MM.1S (cell line): ENCODE data around the gene ZNF581.

Source experiments
- DNase-seq: peaks from one replicate; pipeline ENCODE4 v3.0.0-alpha.2; 2015
- H2AFZ ChIP-seq: fragments of 300-600 bp; sonication (generic); 2 replicates; pipeline ENCODE4 v1.6.0; 2016; ENCODE audit warnings: antibody characterized with exemption, low read length
- H3F3A ChIP-seq: fragments of 300-600 bp; sonication (generic); 2 replicates; pipeline ENCODE4 v1.6.1; 2016; ENCODE audit warnings: mild to moderate bottlenecking, antibody characterized with exemption, low read length, moderate library complexity, mixed read lengths; ENCODE audit not compliant: insufficient read depth
- H3K27ac ChIP-seq: fragments of 300-600 bp; sonication (generic); 2 replicates; pipeline ENCODE4 v1.5.1; 2016; ENCODE audit warnings: mild to moderate bottlenecking, low read length
- H3K27me3 ChIP-seq: fragments of 300-600 bp; sonication (generic); replicated peaks from 2 replicates; pipeline ENCODE4 v1.6.0; 2016; ENCODE audit warnings: low read length; ENCODE audit not compliant: insufficient read depth
- H3K36me3 ChIP-seq: fragments of 300-600 bp; sonication (generic); replicated peaks from 2 replicates; pipeline ENCODE4 v1.6.1; 2016; ENCODE audit warnings: mild to moderate bottlenecking, low read length, mixed read lengths; ENCODE audit not compliant: insufficient read depth
- H3K4me1 ChIP-seq: fragments of 300-600 bp; sonication (generic); 2 replicates; pipeline ENCODE4 v1.6.1; 2016; ENCODE audit warnings: low read length, mixed read lengths
- H3K4me2 ChIP-seq: fragments of 300-600 bp; sonication (generic); 2 replicates; pipeline ENCODE4 v1.6.0; 2016; ENCODE audit warnings: low read depth, low read length
- H3K4me3 ChIP-seq: fragments of 300-600 bp; sonication (generic); 2 replicates; pipeline ENCODE4 v1.5.1; 2016; ENCODE audit warnings: low read length, mixed read lengths
- H3K79me2 ChIP-seq: fragments of 300-600 bp; sonication (generic); 2 replicates; pipeline ENCODE4 v1.6.1; 2016; ENCODE audit warnings: mixed run types, low read length, mixed read lengths
- H3K9ac ChIP-seq: fragments of 300-600 bp; sonication (generic); 2 replicates; pipeline ENCODE4 v1.6.1; 2016; ENCODE audit warnings: low read length, mixed read lengths
- H3K9me2 ChIP-seq: fragments of 300-600 bp; sonication (generic); replicated peaks from 2 replicates; pipeline ENCODE4 v1.6.1; 2016; ENCODE audit warnings: mild to moderate bottlenecking, low read length, mixed read lengths; ENCODE audit not compliant: insufficient read depth
- H3K9me3 ChIP-seq: fragments of 300-600 bp; sonication (generic); replicated peaks from 2 replicates; pipeline ENCODE4 v1.6.1; 2016; ENCODE audit warnings: mild to moderate bottlenecking, low read length, mixed read lengths; ENCODE audit not compliant: insufficient read depth
- H4K20me1 ChIP-seq: fragments of 300-600 bp; sonication (generic); 2 replicates; pipeline ENCODE4 v1.6.1; 2016; ENCODE audit warnings: mild to moderate bottlenecking, low read length, moderate library complexity, mixed read lengths; ENCODE audit not compliant: insufficient read depth
- EZH2 ChIP-seq: fragments of 300-600 bp; sonication (generic); optimal IDR thresholded peaks from 2 replicates; pipeline ENCODE3; 2017; ENCODE audit warnings: low read depth, mild to moderate bottlenecking, antibody characterized with exemption, low read length, mixed read lengths
- EZH2phosphoT487 ChIP-seq: fragments of 300-600 bp; sonication (generic); IDR thresholded peaks from 2 replicates; pipeline ENCODE4 v1.6.1; 2018; ENCODE audit warnings: antibody characterized with exemption, low read length
- TF ChIP-seq, protein P1 (sequence below): fragments of 300-600 bp; sonication (generic); IDR thresholded peaks from 2 replicates; pipeline ENCODE4 v1.5.1; 2016; ENCODE audit warnings: antibody characterized with exemption, low read length, mixed read lengths

ZNF581 gene

DNA sequence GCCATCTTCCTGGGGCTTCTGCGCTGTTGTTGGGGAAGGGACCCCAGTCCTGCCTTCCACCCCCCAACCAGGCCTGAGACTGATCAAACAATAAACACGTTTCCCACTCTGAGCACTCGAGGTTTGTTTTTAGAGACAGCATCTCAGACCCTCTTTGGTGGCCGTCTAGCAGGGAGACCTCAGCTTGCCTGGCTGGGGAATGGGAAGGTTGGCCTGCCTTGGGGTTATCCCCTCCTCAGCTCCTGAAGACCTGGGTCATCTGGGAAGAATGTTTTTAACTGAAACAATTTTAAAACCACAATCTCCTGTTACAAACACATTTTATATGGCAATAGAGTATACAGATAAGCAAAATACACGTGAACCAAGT is 2.0 kb downstream of the ZNF581 start:
- Histone ChIP-seq H3K4me1 (peaks cover 23% of the 10 kb centered on the region; the same call in 1 of the 2 replicates), H3K79me2 (peaks cover 25% of the 10 kb centered on the region), H3F3A (peaks cover 20% of the 10 kb centered on the region), H3K4me2 (no peak overlapping the region), H3K27ac (no peak overlapping the region), H3K9me3 (no peaks in the 10 kb centered on the region), H3K9ac (no peak overlapping the region), H3K27me3 (no peaks in the 10 kb centered on the region), H4K20me1 (no peaks in the 10 kb centered on the region), H3K9me2 (no peaks in the 10 kb centered on the region), H3K4me3 (no peak overlapping the region), H2AFZ (no peak overlapping the region), H3K36me3 (no peaks in the 10 kb centered on the region)
- no peak for DNase-seq
- no peak for TF ChIP-seq EZH2
- TF ChIP-seq, protein P1, sequence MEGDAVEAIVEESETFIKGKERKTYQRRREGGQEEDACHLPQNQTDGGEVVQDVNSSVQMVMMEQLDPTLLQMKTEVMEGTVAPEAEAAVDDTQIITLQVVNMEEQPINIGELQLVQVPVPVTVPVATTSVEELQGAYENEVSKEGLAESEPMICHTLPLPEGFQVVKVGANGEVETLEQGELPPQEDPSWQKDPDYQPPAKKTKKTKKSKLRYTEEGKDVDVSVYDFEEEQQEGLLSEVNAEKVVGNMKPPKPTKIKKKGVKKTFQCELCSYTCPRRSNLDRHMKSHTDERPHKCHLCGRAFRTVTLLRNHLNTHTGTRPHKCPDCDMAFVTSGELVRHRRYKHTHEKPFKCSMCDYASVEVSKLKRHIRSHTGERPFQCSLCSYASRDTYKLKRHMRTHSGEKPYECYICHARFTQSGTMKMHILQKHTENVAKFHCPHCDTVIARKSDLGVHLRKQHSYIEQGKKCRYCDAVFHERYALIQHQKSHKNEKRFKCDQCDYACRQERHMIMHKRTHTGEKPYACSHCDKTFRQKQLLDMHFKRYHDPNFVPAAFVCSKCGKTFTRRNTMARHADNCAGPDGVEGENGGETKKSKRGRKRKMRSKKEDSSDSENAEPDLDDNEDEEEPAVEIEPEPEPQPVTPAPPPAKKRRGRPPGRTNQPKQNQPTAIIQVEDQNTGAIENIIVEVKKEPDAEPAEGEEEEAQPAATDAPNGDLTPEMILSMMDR, result no peak
- no peak for TF ChIP-seq EZH2phosphoT487

DNA sequence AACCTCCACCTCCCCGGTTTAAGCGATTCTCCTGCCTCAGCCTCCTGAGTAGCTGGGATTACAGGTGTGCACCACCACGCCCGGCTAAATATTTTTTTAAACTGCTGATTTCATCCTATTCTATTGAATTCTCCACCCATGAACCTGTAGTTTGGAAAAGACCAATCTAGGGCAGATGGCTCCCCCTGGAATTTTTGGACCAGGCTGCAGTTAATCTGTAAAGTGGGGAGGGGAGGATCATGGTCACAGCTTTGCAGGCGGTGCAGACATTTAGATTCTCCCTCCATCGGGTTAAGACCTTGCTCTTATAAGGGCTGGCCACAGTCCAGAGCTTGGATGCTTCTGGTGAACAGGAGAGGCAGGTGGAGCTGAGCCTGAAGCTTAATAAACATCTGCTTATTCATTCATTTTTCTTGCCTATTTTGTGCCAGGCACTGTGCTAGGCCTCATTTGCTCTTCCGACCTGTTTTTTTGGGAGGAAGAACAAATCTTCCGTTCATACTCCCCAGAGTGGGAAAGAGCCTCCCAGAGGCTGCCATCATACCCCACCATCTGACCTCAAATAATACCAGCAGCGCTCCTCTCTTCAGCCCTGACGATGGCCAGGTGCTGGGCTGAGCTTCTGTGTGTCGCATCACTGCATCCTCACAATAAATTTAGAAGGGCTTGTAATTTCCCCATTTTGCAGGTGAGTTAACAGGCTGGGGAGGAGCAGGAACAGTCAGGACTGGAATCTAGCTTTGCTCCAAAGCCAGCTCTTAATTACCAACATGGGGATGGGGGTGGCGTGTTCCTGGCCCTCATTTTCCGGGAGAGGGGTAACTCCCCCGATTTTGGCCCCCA is 3.7 kb downstream of the ZNF581 start:
- peak overlapping the region; percentile 49 for H3K4me2 ChIP-seq
- no peak overlapping the region for H3K27ac ChIP-seq
- no peaks in the 10 kb centered on the region for H3K36me3 ChIP-seq
- no peaks in the 10 kb centered on the region for H3K9me2 ChIP-seq
- H3K4me1 ChIP-seq, result peaks cover 21% of the 10 kb centered on the region; the same call in 1 of the 2 replicates
- H2AFZ ChIP-seq, result peak overlapping the region; percentile 38; the same call in 1 of the 2 replicates
- H3K9ac ChIP-seq, result peak overlapping the region; percentile 64; the same call in 1 of the 2 replicates
- no peak for DNase-seq
- peak overlapping the region; percentile 61 for H3K4me3 ChIP-seq
- no peak for TF ChIP-seq EZH2phosphoT487
- TF ChIP-seq, protein P1, result no peak
- no peak for TF ChIP-seq EZH2
- no peaks in the 10 kb centered on the region for H3K9me3 ChIP-seq
- H4K20me1 ChIP-seq, result no peaks in the 10 kb centered on the region
- peaks cover 13% of the 10 kb centered on the region for H3F3A ChIP-seq
- H3K79me2 ChIP-seq, result peaks cover 21% of the 10 kb centered on the region
- no peaks in the 10 kb centered on the region for H3K27me3 ChIP-seq

DNA sequence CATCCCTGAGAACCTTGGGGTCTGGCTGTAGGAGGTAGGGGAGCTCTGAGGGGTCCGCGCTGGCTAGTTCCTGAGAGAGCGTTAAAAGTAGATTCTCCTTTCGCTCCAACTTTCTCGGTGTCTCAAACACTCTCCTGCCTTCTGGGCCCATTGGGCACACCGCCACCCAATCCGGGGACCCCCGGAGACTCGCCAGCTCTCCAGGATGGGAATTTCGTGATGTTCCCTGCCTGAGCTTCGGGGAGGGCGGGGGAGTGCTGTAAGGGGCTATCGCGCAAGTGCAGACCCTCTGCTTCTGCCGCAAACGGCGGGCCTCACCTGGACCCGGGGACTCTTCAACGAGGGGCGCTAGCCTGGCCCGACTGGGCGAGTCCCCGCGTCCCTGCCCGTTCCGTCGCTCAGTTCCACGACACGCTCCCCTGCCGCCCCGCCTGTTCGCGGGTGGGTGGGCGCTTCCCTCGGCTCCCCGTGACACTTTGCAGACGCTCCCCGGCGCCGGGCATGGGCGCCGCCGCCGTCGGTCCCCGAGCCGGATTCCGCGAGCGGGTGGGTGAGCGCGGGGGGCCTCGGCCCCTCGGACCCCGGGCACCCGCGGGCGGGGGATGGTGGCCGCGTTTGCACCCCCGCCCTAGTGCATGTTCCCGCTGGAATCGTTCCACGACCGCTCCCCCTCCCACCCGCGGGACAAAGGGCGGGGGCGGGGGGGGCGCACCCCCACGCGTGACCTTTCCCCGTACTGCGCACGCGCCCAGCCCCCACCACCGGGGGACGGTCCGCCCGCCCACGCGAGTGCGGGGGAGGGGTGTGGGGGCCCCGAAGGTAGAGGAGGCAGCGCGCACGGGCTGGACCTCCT is 4.5 kb downstream of the ZNF581 start, which contains the start of gene CCDC106:
Gene CCDC106 (plus strand): TSS at position 481 of the 853 bp plus-strand sequence. CDS start 835 bp downstream, outside the sequence.
- peaks cover 13% of the 10 kb centered on the region; the same call in 1 of the 2 replicates for H3K4me1 ChIP-seq
- no peaks in the 10 kb centered on the region for H4K20me1 ChIP-seq
- peak within 1 kb of the TSS; percentile 38 for H2AFZ ChIP-seq
- H3K27ac ChIP-seq, result no peak within 1 kb of the TSS
- H3K79me2 ChIP-seq, result peaks cover 21% of the 10 kb centered on the region
- H3K4me3 ChIP-seq, result peak within 1 kb of the TSS; percentile 61
- TF ChIP-seq EZH2 (no peak), EZH2phosphoT487 (no peak)
- TF ChIP-seq, protein P1, result no peak
- no peaks in the 10 kb centered on the region for H3K36me3 ChIP-seq
- peak; percentile 30 for DNase-seq
- no peaks in the 10 kb centered on the region for H3K9me3 ChIP-seq
- no peaks in the 10 kb centered on the region for H3K27me3 ChIP-seq
- no peaks in the 10 kb centered on the region for H3K9me2 ChIP-seq
- H3K9ac ChIP-seq, result peak within 1 kb of the TSS; percentile 64; the same call in 1 of the 2 replicates
- peaks cover 10% of the 10 kb centered on the region for H3F3A ChIP-seq
- peak within 1 kb of the TSS; percentile 49 for H3K4me2 ChIP-seq
